GM12878 (cell line): Measurements from ENCODE around the gene MBNL1. TPM values are rescaled to one million over a fixed set of nuclear protein-coding genes. Genes with fewer than 3 reads are reported as not detected.

ENCODE experiments used
- ATAC-seq: fragments of 200-7000 bp; cut with Tn5 transposase; 3 replicates; pipeline ENCODE4 v1.9.1; 2020; ENCODE audit warnings: mild to moderate bottlenecking, moderate library complexity
- BruUV-seq: library from RNA; stranded (reverse); fragments of 400-500 nt; replicated peaks from 2 replicates; lab custom pipeline; 2021; lab: Mats Ljungman, UMichigan
- CTCF ChIA-PET: fragments of 300-600 bp; sonication (Branson Sonifier 250); formaldehyde crosslinking; extraction: SDS; loops from one replicate; lab custom pipeline; 2021; ENCODE audit warnings: inconsistent platforms; lab: Yijun Ruan, JAX
- POLR2A ChIA-PET: fragments of 350-600 bp; formaldehyde crosslinking; extraction: SDS; loops from one replicate; lab custom pipeline; 2021; ENCODE audit warnings: inconsistent platforms; lab: Charles Lee
- RAD21 ChIA-PET: fragments of 300-600 bp; sonication (Branson Sonifier 250); formaldehyde crosslinking; loops from one replicate; lab custom pipeline; 2023; ENCODE audit warnings: antibody characterized with exemption; ENCODE audit not compliant: unreplicated experiment; lab: Charles Lee
- SMC1A ChIA-PET: fragments of 300-600 bp; sonication (Branson Sonifier 250); formaldehyde crosslinking; loops from one replicate; lab custom pipeline; 2023; ENCODE audit not compliant: unreplicated experiment, uncharacterized antibody; lab: Charles Lee
- DNase-seq: peaks from one replicate; pipeline ENCODE4 v3.0.0-alpha.2; 2011; ENCODE audit warnings: low read depth, low spot score
- FAIRE-seq: peaks from 3 replicates; lab custom pipeline; 2011; peaks lifted over from hg19 to GRCh38; lab: Jason Lieb, UNC
- H2AFZ ChIP-seq: 2 replicates; pipeline ENCODE4 v1.6.0; 2011; ENCODE audit warnings: low read depth, low read length, control low read depth; ENCODE audit not compliant: control insufficient read depth
- H3K27ac ChIP-seq: 2 replicates; pipeline ENCODE4 v1.5.1; 2011; ENCODE audit warnings: control low read depth; ENCODE audit not compliant: control insufficient read depth, insufficient read depth
- H3K27me3 ChIP-seq, 2 experiments: replicated peaks in 1 of 2; 2 replicates each; pipeline versions ENCODE4 v1.6.0 to v1.6.1; 2011; ENCODE audit warnings: low read length in 1 of 2; ENCODE audit not compliant: control insufficient read depth in 2 of 2, insufficient read depth in 2 of 2
- H3K36me3 ChIP-seq, 2 experiments: 2 replicates each; pipeline ENCODE4 v1.5.1; 2011; ENCODE audit warnings: low read length in 1 of 2; ENCODE audit not compliant: control insufficient read depth in 2 of 2, insufficient read depth in 2 of 2
- H3K4me1 ChIP-seq: 2 replicates; pipeline ENCODE4 v1.6.1; 2011; ENCODE audit warnings: mild to moderate bottlenecking, low read length, moderate library complexity, mixed read lengths; ENCODE audit not compliant: control insufficient read depth, insufficient read depth
- H3K4me2 ChIP-seq: 2 replicates; pipeline ENCODE4 v1.6.0; 2011; ENCODE audit warnings: control low read depth; ENCODE audit not compliant: control insufficient read depth, insufficient read depth
- H3K4me3 ChIP-seq: fragments of 200-600 bp; sonication (generic); 2 replicates; pipeline ENCODE4 v1.5.1; 2016
- H3K79me2 ChIP-seq: 2 replicates; pipeline ENCODE4 v1.6.0; 2011; ENCODE audit warnings: low read length; ENCODE audit not compliant: control insufficient read depth, insufficient read depth
- H3K9ac ChIP-seq: 2 replicates; pipeline ENCODE4 v1.8.0; 2011; ENCODE audit warnings: low read length, control low read depth, mixed read lengths; ENCODE audit not compliant: control insufficient read depth, insufficient read depth
- H3K9me3 ChIP-seq: replicated peaks from 3 replicates; pipeline ENCODE4 v1.5.1; 2011; ENCODE audit warnings: mild to moderate bottlenecking, low read length; ENCODE audit not compliant: control insufficient read depth, insufficient read depth
- H4K20me1 ChIP-seq: 2 replicates; pipeline ENCODE4 v1.6.0; 2011; ENCODE audit not compliant: control insufficient read depth, insufficient read depth
- BACH1 ChIP-seq: fragments of 450-650 bp; IDR thresholded peaks from 2 replicates; pipeline ENCODE4 v1.6.1; 2017; ENCODE audit warnings: mild to moderate bottlenecking, borderline replicate concordance
- BRCA1 ChIP-seq: IDR thresholded peaks from 2 replicates; pipeline ENCODE4 v1.6.1; 2011; ENCODE audit warnings: low read depth, low read length, improper control_type of control experiment
- EP300 ChIP-seq, 2 experiments: fragments of 150-350 bp in 1 of 2; IDR thresholded peaks; 2 replicates each; pipeline ENCODE4 v1.6.1; 2011 to 2012; ENCODE audit warnings: low read depth in 2 of 2, low read length in 2 of 2, borderline replicate concordance in 1 of 2, improper control_type of control experiment in 1 of 2, inconsistent platforms in 1 of 2; ENCODE audit not compliant: control insufficient read depth in 1 of 2
- HDAC6 ChIP-seq: fragments of 200-600 bp; sonication (generic); IDR thresholded peaks from one replicate; pipeline ENCODE4 v1.8.0; 2017; ENCODE audit warnings: antibody characterized with exemption; ENCODE audit not compliant: unreplicated experiment
- NFYA ChIP-seq: IDR thresholded peaks from 2 replicates; pipeline ENCODE4 v1.6.1; 2011; ENCODE audit warnings: low read depth, mild to moderate bottlenecking, low read length, improper control_type of control experiment, borderline replicate concordance
- NFYB ChIP-seq: IDR thresholded peaks from 2 replicates; pipeline ENCODE4 v1.6.1; 2011; ENCODE audit warnings: low read depth, mild to moderate bottlenecking, low read length, improper control_type of control experiment, moderate library complexity; ENCODE audit not compliant: insufficient read depth
- POLR2AphosphoS2 ChIP-seq: IDR thresholded peaks from 2 replicates; pipeline ENCODE4 v1.6.1; 2011; ENCODE audit warnings: low read depth, mild to moderate bottlenecking, low read length, improper control_type of control experiment, moderate library complexity
- RELA ChIP-seq: fragments of 450-650 bp; IDR thresholded peaks from 2 replicates; pipeline ENCODE4 v1.8.0; 2014; ENCODE audit warnings: borderline replicate concordance; ENCODE audit not compliant: partially characterized antibody
- STAT1 ChIP-seq: fragments of 450-650 bp; conservative IDR thresholded peaks from 2 replicates; pipeline ENCODE4 v1.6.1; 2014; ENCODE audit warnings: antibody characterized with exemption, mild to moderate bottlenecking
- ZNF622 ChIP-seq: fragments of 450-650 bp; IDR thresholded peaks from 2 replicates; pipeline ENCODE4 v1.6.1; 2017; ENCODE audit warnings: mild to moderate bottlenecking, inconsistent platforms
- WGBS: methylation state at CpG from one replicate; pipeline ENCODE4 v1.1.6; 2016; ENCODE audit warnings: low lambda C conversion rate; ENCODE audit not compliant: insufficient replicate concordance, insufficient coverage; ENCODE audit errors: missing lambda C conversion rate; 5-methylcytosine and 5-hydroxymethylcytosine counted together
- in situ Hi-C: fragments of 300-500 bp; cut with MboI; formaldehyde crosslinking; loops from 9 replicates; pipeline ENCODE4 v1.14.3; 2018; ENCODE audit warnings: mixed read lengths
- intact Hi-C: fragments of 100-400 bp; cut with micrococcal nuclease; formaldehyde crosslinking; loops from one replicate; pipeline ENCODE4 v1.14.2; 2022; ENCODE audit not compliant: unreplicated experiment
- polyA plus RNA-seq, 11 experiments: library from polyadenylated mRNA; depleted of rRNA in 4 of 11; unstranded in 6 of 11; stranded (reverse) in 5 of 11; fragments of >200 nt; fragmentation: Nextera tagmentation in 4 of 11; fragmentation: Illumina TruSeq in 1 of 11; extraction: Ambion mirVana in 4 of 11; extraction: Trizol in 1 of 11; gene quantifications; 1 replicate in 1 of 11; 2 replicates in 10 of 11; pipeline versions ENCODE4 v1.2.1 to v1.2.3, GENCODE V29; 2011 to 2016; ENCODE audit warnings: inconsistent platforms in 2 of 11, missing spikeins in 2 of 11, low read depth in 1 of 11
- total RNA-seq, 4 experiments: library from RNA; depleted of rRNA in 3 of 4; stranded (reverse); fragments of >200 nt in 3 of 4; fragmentation: Illumina TruSeq in 1 of 4; extraction: Trizol in 1 of 4; gene quantifications; 2 replicates each; pipeline versions ENCODE4 v1.2.1 to v1.2.3, GENCODE V29; 2013 to 2021
- TF ChIP-seq, protein P1 (sequence below): fragments of 450-650 bp; IDR thresholded peaks from 2 replicates; pipeline ENCODE4 v1.6.1; 2014; ENCODE audit warnings: mild to moderate bottlenecking

The MBNL1 gene
- total and polyA plus RNA-seq, 10 of the 15 experiments (the other 5 are each of a cell fraction or from before 2014, with no cell fraction given), result 59.6 to 337 (median 143) TPM

- ChIA-PET CTCF (interaction anchor here (1.2 to 2.3 kb wide), 5 partner anchors 16 to 184 kb away, joined by 3 to 5 read pairs (median 4); no protein-coding TSS in a partner anchor), POLR2A (no interaction called here), SMC1A (interaction anchor here (1.0 to 10.8 kb wide), 4 partner anchors 15 to 121 kb away, joined by 3 to 160 read pairs (median 4); no protein-coding TSS in a partner anchor), RAD21 (interaction anchor here (1.0 to 1.6 kb wide), 2 partner anchors 67 to 122 kb away, joined by 3 read pairs; no protein-coding TSS in a partner anchor)
- intact Hi-C loops, result no loop called here
- Histone ChIP-seq H3K79me2 (peaks cover 7% of the 10 kb centered on the region), H2AFZ (no peak overlapping the region), H3K27me3 (no peaks in the 10 kb centered on the region), H4K20me1 (no peaks in the 10 kb centered on the region), H3K36me3 (no peaks in the 10 kb centered on the region), H3K27ac (no peak overlapping the region), H3K9ac (no peak overlapping the region), H3K9me3 (no peaks in the 10 kb centered on the region), H3K4me3 (no peak overlapping the region), H3K4me1 (peaks cover 16% of the 10 kb centered on the region), H3K4me2 (no peak overlapping the region)
- no peak for ATAC-seq
- WGBS, result 94% methylated on average over 1 of the region's 1 CpG
- DNase-seq, result no peak
- in situ Hi-C loops, result no loop called here
- no peak for TF ChIP-seq RELA
- no TSS peak for BruUV-seq
- FAIRE-seq, result no peak
Measured at GRCh38 chr3:152260529-152260928, 8.2 kb upstream of the MBNL1 start.

DNA sequence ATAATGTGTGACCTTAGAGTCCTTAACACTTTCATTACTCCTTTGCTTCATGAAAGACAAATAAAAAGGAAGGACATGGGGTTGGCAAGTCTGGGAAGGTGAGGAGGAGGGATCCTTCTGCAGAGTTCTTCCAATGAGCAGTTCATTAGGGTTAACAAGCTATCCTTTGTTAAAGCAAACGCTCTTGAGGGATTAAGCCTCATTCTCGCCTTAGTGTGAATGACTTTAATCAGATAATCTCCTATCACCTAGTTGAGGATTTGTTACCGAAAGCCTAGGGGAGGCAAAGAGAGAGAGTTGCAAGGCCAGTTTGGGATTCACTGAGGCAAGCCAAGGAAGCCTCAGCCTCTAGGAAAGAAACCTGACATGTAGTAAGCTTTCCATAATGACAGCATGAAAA, 7.4 kb upstream of the MBNL1 start:
- Histone ChIP-seq H3K27ac (no peak overlapping the region), H2AFZ (no peak overlapping the region), H3K79me2 (peaks cover 7% of the 10 kb centered on the region), H3K27me3 (no peaks in the 10 kb centered on the region)
- RAD21 ChIA-PET, result interaction anchor here (1.2 kb wide), 1 partner anchor 78 kb away, joined by 6 read pairs; no protein-coding TSS in a partner anchor
- no peak for DNase-seq
- intact Hi-C loops, result no loop called here
- TF ChIP-seq NFYA (no peak), STAT1 (no peak), HDAC6 (no peak), BRCA1 (no peak), ZNF622 (no peak), BACH1 (no peak), NFYB (no peak), POLR2AphosphoS2 (no peak), EP300 (IDR thresholded peaks at IDR 0.05; ENCODE audit: borderline replicate concordance in 1 of 2, control insufficient read depth in 1 of 2, low read depth in 2 of 2, low read length in 2 of 2) (no peak)
- TF ChIP-seq, protein P1, sequence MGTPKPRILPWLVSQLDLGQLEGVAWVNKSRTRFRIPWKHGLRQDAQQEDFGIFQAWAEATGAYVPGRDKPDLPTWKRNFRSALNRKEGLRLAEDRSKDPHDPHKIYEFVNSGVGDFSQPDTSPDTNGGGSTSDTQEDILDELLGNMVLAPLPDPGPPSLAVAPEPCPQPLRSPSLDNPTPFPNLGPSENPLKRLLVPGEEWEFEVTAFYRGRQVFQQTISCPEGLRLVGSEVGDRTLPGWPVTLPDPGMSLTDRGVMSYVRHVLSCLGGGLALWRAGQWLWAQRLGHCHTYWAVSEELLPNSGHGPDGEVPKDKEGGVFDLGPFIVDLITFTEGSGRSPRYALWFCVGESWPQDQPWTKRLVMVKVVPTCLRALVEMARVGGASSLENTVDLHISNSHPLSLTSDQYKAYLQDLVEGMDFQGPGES, result no peak
- TF ChIP-seq, all 136 proteins: peak for 0
- H3K4me2 ChIP-seq, result no peak overlapping the region
- H3K9me3 ChIP-seq, result no peaks in the 10 kb centered on the region
- POLR2A ChIA-PET, result no interaction called here
- ATAC-seq (no peak), FAIRE-seq (no peak)
- WGBS, result 97% methylated on average over 3 of the region's 3 CpGs
- peaks cover 15% of the 10 kb centered on the region for H3K4me1 ChIP-seq
- CTCF ChIA-PET, result interaction anchor here (1.2 to 1.6 kb wide), 4 partner anchors 17 to 183 kb away, joined by 3 to 4 read pairs (median 4); no protein-coding TSS in a partner anchor
- in situ Hi-C loops, result no loop called here
- SMC1A ChIA-PET, result interaction anchor here (0.6 to 10.8 kb wide), 4 partner anchors 16 to 120 kb away, joined by 4 to 160 read pairs (median 4); no protein-coding TSS in a partner anchor
- no peak overlapping the region for H3K4me3 ChIP-seq
- H3K9ac ChIP-seq, result no peak overlapping the region
- no peaks in the 10 kb centered on the region for H4K20me1 ChIP-seq
- no TSS peak for BruUV-seq
- no peaks in the 10 kb centered on the region for H3K36me3 ChIP-seq
